Kidney epithelial cell (primary cell): ENCODE results near the gene ABCB6. TPM values are rescaled to one million over a fixed set of nuclear protein-coding genes. Genes with fewer than 3 reads are reported as not detected.

Source experiments
- DNase-seq: peaks from one replicate; pipeline ENCODE4 v3.0.0-alpha.2; 2010; ENCODE audit warnings: low read depth
- H3K27me3 ChIP-seq: 2 replicates; pipeline ENCODE4 v1.6.0; 2011; ENCODE audit warnings: low read length; ENCODE audit not compliant: control insufficient read depth, insufficient read depth
- H3K36me3 ChIP-seq: 2 replicates; pipeline ENCODE4 v1.5.1; 2011; ENCODE audit warnings: low read length; ENCODE audit not compliant: control insufficient read depth, insufficient read depth
- H3K4me3 ChIP-seq: 2 replicates; pipeline ENCODE4 v1.5.1; 2011; ENCODE audit warnings: low read depth, mild to moderate bottlenecking, control low read depth, low read length
- total RNA-seq: library from RNA; depleted of rRNA; stranded (reverse); fragments of >200 nt; gene quantifications from 2 replicates; pipeline ENCODE4 v1.2.3, GENCODE V29; 2015
- TF ChIP-seq, protein P1 (sequence below): IDR thresholded peaks from 2 replicates; pipeline ENCODE4 v1.5.1; 2011; ENCODE audit warnings: mild to moderate bottlenecking, moderate library complexity, low read length, control low read depth, inconsistent platforms; ENCODE audit not compliant: insufficient read depth, poor library complexity, severe bottlenecking

The ABCB6 gene
- total RNA-seq, 1 donor from 2014 or later = 5.8 TPM

- Histone ChIP-seq H3K27me3 (no peaks in the 10 kb centered on the region), H3K36me3 (peaks cover 4% of the 10 kb centered on the region), H3K4me3 (peak overlapping the region; percentile 71)
- no peak for DNase-seq
- TF ChIP-seq, protein P1, sequence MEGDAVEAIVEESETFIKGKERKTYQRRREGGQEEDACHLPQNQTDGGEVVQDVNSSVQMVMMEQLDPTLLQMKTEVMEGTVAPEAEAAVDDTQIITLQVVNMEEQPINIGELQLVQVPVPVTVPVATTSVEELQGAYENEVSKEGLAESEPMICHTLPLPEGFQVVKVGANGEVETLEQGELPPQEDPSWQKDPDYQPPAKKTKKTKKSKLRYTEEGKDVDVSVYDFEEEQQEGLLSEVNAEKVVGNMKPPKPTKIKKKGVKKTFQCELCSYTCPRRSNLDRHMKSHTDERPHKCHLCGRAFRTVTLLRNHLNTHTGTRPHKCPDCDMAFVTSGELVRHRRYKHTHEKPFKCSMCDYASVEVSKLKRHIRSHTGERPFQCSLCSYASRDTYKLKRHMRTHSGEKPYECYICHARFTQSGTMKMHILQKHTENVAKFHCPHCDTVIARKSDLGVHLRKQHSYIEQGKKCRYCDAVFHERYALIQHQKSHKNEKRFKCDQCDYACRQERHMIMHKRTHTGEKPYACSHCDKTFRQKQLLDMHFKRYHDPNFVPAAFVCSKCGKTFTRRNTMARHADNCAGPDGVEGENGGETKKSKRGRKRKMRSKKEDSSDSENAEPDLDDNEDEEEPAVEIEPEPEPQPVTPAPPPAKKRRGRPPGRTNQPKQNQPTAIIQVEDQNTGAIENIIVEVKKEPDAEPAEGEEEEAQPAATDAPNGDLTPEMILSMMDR = no peak
Measured at GRCh38 chr2:219230059-219230540, 11.3 kb upstream of the ABCB6 start.

GRCh38 chr2:219229305-219230058 lies 10.7 kb upstream of the ABCB6 start, which contains the start of the genes ANKZF1 and ATG9A:
Gene ANKZF1, plus strand, starts transcription at chr2:219229806. Its CDS starts 452 bp downstream, at chr2:219230258.
Gene ATG9A, minus strand, starts transcription at chr2:219229636. Its CDS starts 1,612 bp downstream, at chr2:219228024.
- Histone ChIP-seq H3K27me3 (no peaks in the 10 kb centered on the region), H3K4me3 (peak within 1 kb of the TSS; percentile 71), H3K36me3 (peaks cover 1% of the 10 kb centered on the region)
- DNase-seq = peak; percentile 94
- TF ChIP-seq, protein P1 = no peak

GRCh38 chr2:219228911-219229304 lies 10.2 kb upstream of the ABCB6 start:
- H3K4me3 ChIP-seq = peak overlapping the region; percentile 71
- no peak for DNase-seq
- H3K27me3 ChIP-seq = no peaks in the 10 kb centered on the region
- TF ChIP-seq, protein P1 = no peak
- no peaks in the 10 kb centered on the region for H3K36me3 ChIP-seq

DNA sequence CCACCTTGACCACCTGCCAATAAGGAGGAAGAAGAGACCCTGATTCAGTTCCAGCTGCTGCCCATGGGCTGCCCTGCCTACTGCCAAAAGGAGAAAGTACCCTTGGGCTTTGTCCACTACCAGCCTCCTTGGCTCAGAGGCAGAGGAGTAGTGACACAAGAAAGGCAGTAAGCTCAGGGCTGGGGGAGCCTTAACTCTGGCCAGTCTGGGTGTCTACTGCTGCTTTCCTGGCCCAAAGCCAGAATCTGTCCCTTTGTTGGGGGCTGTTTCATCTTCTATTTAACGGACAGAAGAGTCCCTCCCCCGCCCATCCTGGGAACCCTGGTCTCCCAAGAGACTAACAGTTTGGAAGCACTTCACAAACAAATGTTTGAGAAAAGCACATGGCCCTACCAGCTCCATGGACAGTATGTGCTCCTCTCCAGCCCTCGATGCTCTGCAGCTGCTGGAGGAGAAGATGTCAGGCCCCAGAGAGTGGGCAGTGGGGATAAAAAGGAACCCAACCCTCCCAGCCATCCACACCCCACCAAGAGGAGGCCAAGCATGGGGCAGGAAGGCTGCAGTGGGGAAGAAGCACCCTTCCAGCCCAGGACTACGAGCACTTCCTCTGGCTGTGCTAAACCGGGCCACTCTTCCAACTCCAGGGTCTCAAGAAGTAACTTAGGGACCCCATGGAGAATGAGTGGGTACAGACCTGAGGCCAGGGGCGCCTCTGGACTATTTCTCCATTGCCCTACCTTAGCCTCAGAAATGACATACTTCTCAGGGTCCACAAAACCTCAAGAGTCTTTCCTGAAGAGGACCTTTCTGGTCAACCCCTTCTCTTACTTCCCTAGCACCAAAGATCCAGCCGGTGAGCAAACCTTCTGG lies 9.5 kb upstream of the ABCB6 start:
- H3K4me3 ChIP-seq = peak overlapping the region; percentile 71
- TF ChIP-seq, protein P1 = no peak
- H3K36me3 ChIP-seq = no peaks in the 10 kb centered on the region
- no peaks in the 10 kb centered on the region for H3K27me3 ChIP-seq
- no peak for DNase-seq

DNA sequence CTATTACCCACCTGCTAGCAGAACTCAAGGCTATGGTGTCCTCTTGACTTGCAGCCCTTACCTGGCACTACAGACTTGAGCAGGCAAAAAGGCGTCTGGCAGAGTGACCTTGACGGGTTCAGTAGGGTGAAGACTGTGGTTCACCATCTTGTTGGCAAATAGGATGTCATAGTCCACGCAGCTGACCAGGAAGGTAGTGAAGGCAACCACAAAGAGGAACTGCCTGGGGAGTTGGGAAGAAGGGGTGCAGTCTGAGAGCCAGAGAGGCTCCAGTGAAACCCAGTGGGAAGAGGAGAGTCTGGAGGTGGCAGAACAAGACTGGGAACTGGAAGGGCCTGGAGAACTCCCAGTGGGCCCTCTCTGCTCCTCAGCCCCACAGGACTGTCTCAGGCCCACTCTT lies 6.6 kb upstream of the ABCB6 start:
- H3K27me3 ChIP-seq = no peaks in the 10 kb centered on the region
- H3K4me3 ChIP-seq = no peak overlapping the region
- DNase-seq = no peak
- no peaks in the 10 kb centered on the region for H3K36me3 ChIP-seq
- TF ChIP-seq, protein P1 = no peak
